Measurements from ENCODE around the gene COX7A2.

GRCh38 chr6:75209184-75209723, 34.3 kb downstream of the COX7A2 start:
- TF ChIP-seq CTCF (IDR thresholded peaks at IDR 0.05) (peak; percentile 57), REST (IDR thresholded peaks at IDR 0.05; ENCODE audit: insufficient read depth in 1 of 2, low read depth in 2 of 2, low read length in 1 of 2) (no peak)
